22Rv1 (cell line): ENCODE data around the gene ALS2.
"Not testable (repeated sequence)": the region's sequence is repeated elsewhere in the genome, so short reads cannot be mapped to it uniquely, and the experiment has no call there.

Source experiments
- ZFX ChIP-seq: fragments of 450-650 bp; IDR thresholded peaks from 2 replicates; pipeline ENCODE4 v1.6.1; 2017; ENCODE audit warnings: antibody characterized with exemption, borderline replicate concordance
- TF ChIP-seq, protein P1 (sequence below): fragments of 450-650 bp; IDR thresholded peaks from 2 replicates; pipeline ENCODE4 v1.5.1; 2017; ENCODE audit warnings: mild to moderate bottlenecking

DNA sequence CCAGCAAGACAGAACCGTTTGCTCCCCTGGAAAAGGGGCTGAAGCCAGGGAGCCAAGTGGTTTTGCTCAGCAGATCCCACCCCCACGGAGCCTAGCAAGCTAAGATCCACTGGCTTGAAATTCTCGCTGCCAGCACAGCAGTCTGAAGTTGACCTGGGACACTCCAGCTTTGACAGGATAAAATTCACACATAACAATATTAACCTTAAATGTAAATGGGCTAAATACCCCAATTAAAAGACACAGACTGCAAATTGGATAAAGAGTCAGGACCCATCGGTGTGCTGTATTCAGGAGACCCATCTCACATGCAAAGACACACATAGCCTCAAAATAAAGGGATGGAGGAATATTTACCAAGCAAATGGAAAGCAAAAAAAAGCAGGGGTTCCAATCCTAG, 109.5 kb downstream of the ALS2 start:
- TF ChIP-seq, protein P1, sequence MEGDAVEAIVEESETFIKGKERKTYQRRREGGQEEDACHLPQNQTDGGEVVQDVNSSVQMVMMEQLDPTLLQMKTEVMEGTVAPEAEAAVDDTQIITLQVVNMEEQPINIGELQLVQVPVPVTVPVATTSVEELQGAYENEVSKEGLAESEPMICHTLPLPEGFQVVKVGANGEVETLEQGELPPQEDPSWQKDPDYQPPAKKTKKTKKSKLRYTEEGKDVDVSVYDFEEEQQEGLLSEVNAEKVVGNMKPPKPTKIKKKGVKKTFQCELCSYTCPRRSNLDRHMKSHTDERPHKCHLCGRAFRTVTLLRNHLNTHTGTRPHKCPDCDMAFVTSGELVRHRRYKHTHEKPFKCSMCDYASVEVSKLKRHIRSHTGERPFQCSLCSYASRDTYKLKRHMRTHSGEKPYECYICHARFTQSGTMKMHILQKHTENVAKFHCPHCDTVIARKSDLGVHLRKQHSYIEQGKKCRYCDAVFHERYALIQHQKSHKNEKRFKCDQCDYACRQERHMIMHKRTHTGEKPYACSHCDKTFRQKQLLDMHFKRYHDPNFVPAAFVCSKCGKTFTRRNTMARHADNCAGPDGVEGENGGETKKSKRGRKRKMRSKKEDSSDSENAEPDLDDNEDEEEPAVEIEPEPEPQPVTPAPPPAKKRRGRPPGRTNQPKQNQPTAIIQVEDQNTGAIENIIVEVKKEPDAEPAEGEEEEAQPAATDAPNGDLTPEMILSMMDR = not testable (repeated sequence)
- not testable (repeated sequence) for TF ChIP-seq ZFX
